Esophagus squamous epithelium (tissue), 5 donors: ENCODE data around the gene STMN1. TPM values are rescaled to one million over a fixed set of nuclear protein-coding genes. Genes with fewer than 3 reads are reported as not detected.
A peak's percentile ranks its signal among the peaks of the same experiment; 100 is the strongest.

Experiments used
- DNase-seq: peaks from one replicate; lab custom pipeline; 2025; lab: John Stamatoyannopoulos, UW
- H3K27ac ChIP-seq, 4 donors: fragments of 200-600 bp; sonication (generic); one replicate each; pipeline ENCODE4 v1.5.1; 2016 to 2019; ENCODE audit warnings: mild to moderate bottlenecking in 1 of 4
- H3K27me3 ChIP-seq, 4 donors: fragments of 200-600 bp; sonication (generic); 1 replicate in 3 of 4; 2 replicates in 1 of 4; pipeline versions ENCODE4 v1.5.1 to v1.6.0; 2017 to 2021; ENCODE audit warnings: antibody characterized with exemption in 1 of 4
- H3K36me3 ChIP-seq, 3 donors: fragments of 200-600 bp; sonication (generic); one replicate each; pipeline ENCODE4 v1.5.1; 2016 to 2019
- H3K4me1 ChIP-seq, 3 donors: fragments of 200-600 bp; sonication (generic); one replicate each; pipeline ENCODE4 v1.5.1; 2017 to 2019
- H3K4me3 ChIP-seq, 4 donors: fragments of 200-600 bp; sonication (generic); 1 replicate in 3 of 4; 2 replicates in 1 of 4; pipeline ENCODE4 v1.5.1; 2016 to 2019; ENCODE audit warnings: mild to moderate bottlenecking in 2 of 4, moderate library complexity in 1 of 4
- H3K9me3 ChIP-seq, 3 donors: fragments of 200-600 bp; sonication (generic); one replicate each; pipeline ENCODE4 v1.5.1; 2016 to 2019
- POLR2A ChIP-seq, 4 donors: fragments of 450-650 bp; IDR thresholded peaks; one replicate each; pipeline ENCODE4 v1.6.1; 2017; ENCODE audit warnings: antibody characterized with exemption in 4 of 4, mild to moderate bottlenecking in 4 of 4, moderate library complexity in 3 of 4
- WGBS, 2 donors: methylation state at CpG; one replicate each; pipeline ENCODE4 v1.1.5; 2018; 5-methylcytosine and 5-hydroxymethylcytosine counted together
- intact Hi-C: fragments of 100-400 bp; cut with DNase I; formaldehyde crosslinking; loops from one replicate; pipeline ENCODE4 v1.15.0; 2022
- total RNA-seq, 4 donors: library from RNA; depleted of rRNA; stranded (reverse); fragments of >200 nt; gene quantifications; one replicate each; pipeline ENCODE4 v1.1.0, GENCODE V29; 2016
- TF ChIP-seq, protein P1 (sequence below), 6 experiments: fragments of 450-650 bp in 4 of 6; fragments of 200-600 bp in 2 of 6; sonication (generic) in 2 of 6; IDR thresholded peaks; one replicate each; pipeline ENCODE4 v1.5.1; 2016 to 2019; ENCODE audit warnings: antibody characterized with exemption in 6 of 6, mild to moderate bottlenecking in 4 of 6, moderate library complexity in 4 of 6
- donor health status: DM: yes; HTN: yes; CAD: no.

The STMN1 gene
- 10 to 100 TPM; 29.6 to 65.5 (median 42.7) TPM for total RNA-seq

DNA sequence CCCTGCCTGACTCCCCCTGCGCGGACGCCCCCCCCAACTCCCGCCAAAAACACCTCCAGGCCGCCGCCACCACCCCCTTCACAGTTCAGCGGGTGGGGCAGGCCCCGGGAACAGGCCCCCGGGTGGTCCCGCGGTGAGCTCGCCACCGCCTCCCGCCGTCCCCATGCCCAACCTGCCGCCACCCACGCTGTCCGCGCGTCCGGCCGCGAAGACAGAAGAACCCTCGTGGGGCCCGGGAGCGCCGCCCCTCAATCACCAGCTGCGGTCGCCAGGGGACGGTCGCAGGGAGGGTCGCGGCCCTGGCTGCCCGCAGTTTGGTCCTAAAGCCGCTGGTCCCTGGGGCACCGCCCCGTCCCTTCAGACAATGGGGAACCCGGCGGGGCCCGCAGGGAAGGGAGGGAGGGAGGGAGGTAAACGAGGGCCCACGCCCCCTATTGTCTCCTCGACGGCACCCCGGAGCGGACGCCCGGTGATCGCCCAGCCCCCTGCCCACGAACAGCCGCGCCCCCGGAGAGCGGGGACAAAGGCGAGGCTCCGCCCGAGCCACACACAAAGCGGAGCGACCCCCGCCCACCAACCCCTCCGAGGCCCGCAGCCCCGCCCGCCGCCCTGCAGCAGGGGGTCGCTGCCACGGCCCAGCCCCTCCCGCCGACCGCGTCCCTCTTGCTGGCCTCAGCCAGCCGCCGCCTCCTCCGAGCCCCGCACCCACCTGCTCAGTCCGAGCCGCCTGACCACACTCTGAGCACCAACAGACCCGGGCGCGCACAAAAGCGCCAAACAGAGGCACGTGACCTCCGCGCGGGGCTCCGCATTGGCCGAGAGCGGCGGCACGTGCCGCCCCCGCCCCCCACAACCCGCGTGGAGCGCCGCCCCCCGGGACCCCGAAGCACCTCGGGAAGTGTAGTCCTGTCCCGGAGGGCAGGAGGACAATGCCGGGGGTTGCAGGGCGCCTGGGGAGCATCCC is at the start of gene STMN1:
Gene STMN1, minus strand, starts transcription at position 740 of the 964 bp plus-strand sequence. CDS start 1,743 bp downstream, outside the sequence.
- 0% methylated on average over 7 of the region's 102 CpGs; no CpG with 5 or more reads in 1 of the 2 donors for WGBS, 2 donors
- Histone ChIP-seq H3K27me3 (no peaks in the 10 kb centered on the region), H3K9me3 (no peaks in the 10 kb centered on the region), H3K27ac (peak within 1 kb of the TSS; percentile 68 to 85 (median 76)), H3K4me3 (peak within 1 kb of the TSS; percentile 56 to 84 (median 72)), H3K36me3 (peaks cover 0 to 7% (median 0%) of the 10 kb centered on the region in 3 donors), H3K4me1 (peaks cover 11 to 40% (median 16%) of the 10 kb centered on the region in 3 donors)
- TF ChIP-seq, protein P1, sequence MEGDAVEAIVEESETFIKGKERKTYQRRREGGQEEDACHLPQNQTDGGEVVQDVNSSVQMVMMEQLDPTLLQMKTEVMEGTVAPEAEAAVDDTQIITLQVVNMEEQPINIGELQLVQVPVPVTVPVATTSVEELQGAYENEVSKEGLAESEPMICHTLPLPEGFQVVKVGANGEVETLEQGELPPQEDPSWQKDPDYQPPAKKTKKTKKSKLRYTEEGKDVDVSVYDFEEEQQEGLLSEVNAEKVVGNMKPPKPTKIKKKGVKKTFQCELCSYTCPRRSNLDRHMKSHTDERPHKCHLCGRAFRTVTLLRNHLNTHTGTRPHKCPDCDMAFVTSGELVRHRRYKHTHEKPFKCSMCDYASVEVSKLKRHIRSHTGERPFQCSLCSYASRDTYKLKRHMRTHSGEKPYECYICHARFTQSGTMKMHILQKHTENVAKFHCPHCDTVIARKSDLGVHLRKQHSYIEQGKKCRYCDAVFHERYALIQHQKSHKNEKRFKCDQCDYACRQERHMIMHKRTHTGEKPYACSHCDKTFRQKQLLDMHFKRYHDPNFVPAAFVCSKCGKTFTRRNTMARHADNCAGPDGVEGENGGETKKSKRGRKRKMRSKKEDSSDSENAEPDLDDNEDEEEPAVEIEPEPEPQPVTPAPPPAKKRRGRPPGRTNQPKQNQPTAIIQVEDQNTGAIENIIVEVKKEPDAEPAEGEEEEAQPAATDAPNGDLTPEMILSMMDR (IDR thresholded peaks at IDR 0.05) = no peak
- TF ChIP-seq POLR2A (IDR thresholded peaks at IDR 0.05) = peak in 3 of 4 donors; percentile 31 to 86 (median 86)
- peak; percentile 44 for DNase-seq
- intact Hi-C loops = no loop called here

DNA sequence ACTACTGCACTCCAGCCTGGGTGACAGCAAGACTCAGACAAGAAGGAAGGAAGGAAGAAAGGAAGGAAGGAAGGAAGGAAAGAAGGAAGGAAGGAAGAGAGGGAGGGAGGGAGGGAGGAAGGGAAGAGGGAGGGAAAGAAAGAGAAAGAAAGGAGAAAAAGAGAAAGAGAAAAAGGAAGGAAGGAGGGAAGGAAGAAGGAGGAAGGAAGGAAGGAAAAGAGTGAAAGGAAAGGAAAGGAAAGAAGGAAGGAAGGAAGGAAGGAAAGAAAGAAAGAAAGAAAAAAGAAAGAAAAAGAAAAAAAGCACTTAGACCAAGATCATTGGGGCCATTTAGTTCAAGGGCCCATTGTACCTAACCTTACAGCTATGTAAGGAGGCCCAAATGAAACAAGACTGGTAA is 49.3 kb upstream of the STMN1 start:
- Histone ChIP-seq H3K4me1 (peaks cover 5 to 21% (median 9%) of the 10 kb centered on the region in 3 donors), H3K36me3 (peaks cover 0 to 34% (median 8%) of the 10 kb centered on the region in 3 donors), H3K27ac (no peak overlapping the region), H3K9me3 (peaks cover 0 to 4% (median 0%) of the 10 kb centered on the region in 3 donors), H3K4me3 (no peak overlapping the region), H3K27me3 (no peaks in the 10 kb centered on the region)
- no peak for TF ChIP-seq POLR2A (IDR thresholded peaks at IDR 0.05)
- DNase-seq = no peak
- intact Hi-C loops = no loop called here

- DNase-seq = no peak
- peaks cover 5 to 21% (median 9%) of the 10 kb centered on the region in 3 donors for H3K4me1 ChIP-seq
- H3K27me3 ChIP-seq = no peaks in the 10 kb centered on the region
- peaks cover 0 to 4% (median 0%) of the 10 kb centered on the region in 3 donors for H3K9me3 ChIP-seq
- H3K36me3 ChIP-seq = peaks cover 0 to 23% (median 0%) of the 10 kb centered on the region in 3 donors
- 48 to 52% methylated on average over 10 of the region's 10 CpGs for WGBS, 2 donors
- no peak for TF ChIP-seq POLR2A (IDR thresholded peaks at IDR 0.05)
- TF ChIP-seq, protein P1 (IDR thresholded peaks at IDR 0.05) = no peak
- no peak overlapping the region for H3K4me3 ChIP-seq
- no peak overlapping the region for H3K27ac ChIP-seq
- intact Hi-C loops = no loop called here
These were observed 48.2 kb upstream of the STMN1 start for GRCh38 chr1:25954282-25954938.

GRCh38 chr1:25952841-25953401 is 46.7 kb upstream of the STMN1 start:
- Histone ChIP-seq H3K4me3 (no peak overlapping the region), H3K36me3 (peaks cover 0 to 8% (median 0%) of the 10 kb centered on the region in 3 donors), H3K9me3 (no peaks in the 10 kb centered on the region), H3K27me3 (no peaks in the 10 kb centered on the region), H3K4me1 (peaks cover 5 to 21% (median 9%) of the 10 kb centered on the region in 3 donors), H3K27ac (no peak overlapping the region)
- 0 to 40% methylated on average over 4 of the region's 4 CpGs for WGBS, 2 donors
- no peak for DNase-seq
- intact Hi-C loops = no loop called here
- TF ChIP-seq, protein P1 (IDR thresholded peaks at IDR 0.05) = no peak
- TF ChIP-seq POLR2A (IDR thresholded peaks at IDR 0.05) = no peak

DNA sequence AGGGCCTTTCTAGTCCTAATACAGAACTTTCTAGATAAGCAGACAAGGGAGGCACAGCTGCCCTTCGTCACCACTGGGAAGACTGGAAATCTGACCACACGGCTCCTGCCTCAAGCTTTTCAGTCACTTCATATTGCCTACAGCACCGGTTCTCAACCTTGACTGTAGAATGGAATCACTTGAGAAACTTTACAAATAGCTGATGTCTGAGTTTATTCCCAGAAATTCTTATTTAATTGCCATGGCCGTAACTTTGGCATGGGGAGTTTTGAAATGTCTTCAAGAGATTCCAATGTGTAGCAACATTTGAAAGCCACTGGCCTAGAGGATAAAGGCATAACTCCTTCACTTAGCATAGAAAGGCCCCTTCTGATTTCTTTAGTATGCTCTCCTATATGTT is 42.4 kb upstream of the STMN1 start:
- 57 to 59% methylated on average over 4 of the region's 4 CpGs for WGBS, 2 donors

More for the DNA sequence above, 42.4 kb upstream of the STMN1 start:
- H3K4me3 ChIP-seq = no peak overlapping the region
- intact Hi-C loops = no loop called here
- H3K4me1 ChIP-seq = peaks cover 5 to 13% (median 9%) of the 10 kb centered on the region in 3 donors
- H3K27ac ChIP-seq = no peak overlapping the region
- H3K27me3 ChIP-seq = no peaks in the 10 kb centered on the region
- TF ChIP-seq POLR2A (IDR thresholded peaks at IDR 0.05) = no peak
- TF ChIP-seq, protein P1 (IDR thresholded peaks at IDR 0.05) = no peak
- H3K9me3 ChIP-seq = no peaks in the 10 kb centered on the region
- no peaks in the 10 kb centered on the region for H3K36me3 ChIP-seq
- DNase-seq = no peak
